ENCODE measurements around the gene LIPG.

DNA sequence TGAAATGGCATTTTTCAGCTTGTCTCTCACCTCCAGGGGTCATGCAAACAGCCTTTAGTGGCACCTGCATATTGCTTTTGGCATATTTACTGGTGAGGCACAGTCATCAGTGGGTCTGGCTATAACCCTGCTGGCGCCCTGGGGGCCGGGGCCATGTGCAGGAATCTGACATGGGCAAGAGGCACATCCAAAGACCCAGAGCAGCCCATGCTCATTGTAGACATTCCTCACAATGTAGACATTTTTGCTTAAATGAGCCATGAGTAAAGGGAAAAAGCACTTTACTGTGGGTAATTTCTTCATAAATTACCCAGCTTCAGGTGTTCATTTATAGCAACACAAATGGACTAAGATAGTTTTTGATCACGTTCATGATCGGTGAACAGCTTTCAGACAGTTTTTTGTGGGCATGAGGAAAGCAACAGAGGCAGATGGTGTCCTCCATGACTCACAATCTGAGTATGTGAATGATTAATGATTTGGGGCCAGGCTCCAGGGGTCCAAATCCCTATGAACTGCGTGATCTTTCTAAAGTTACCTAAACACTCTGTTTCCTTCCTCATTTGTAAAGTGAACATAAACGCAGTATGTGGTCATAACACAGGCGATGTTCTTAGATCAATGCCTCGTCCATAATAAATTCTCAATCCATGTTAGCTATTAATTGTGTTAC lies 85.8 kb downstream of the LIPG start:
- TF ChIP-seq, protein P1, sequence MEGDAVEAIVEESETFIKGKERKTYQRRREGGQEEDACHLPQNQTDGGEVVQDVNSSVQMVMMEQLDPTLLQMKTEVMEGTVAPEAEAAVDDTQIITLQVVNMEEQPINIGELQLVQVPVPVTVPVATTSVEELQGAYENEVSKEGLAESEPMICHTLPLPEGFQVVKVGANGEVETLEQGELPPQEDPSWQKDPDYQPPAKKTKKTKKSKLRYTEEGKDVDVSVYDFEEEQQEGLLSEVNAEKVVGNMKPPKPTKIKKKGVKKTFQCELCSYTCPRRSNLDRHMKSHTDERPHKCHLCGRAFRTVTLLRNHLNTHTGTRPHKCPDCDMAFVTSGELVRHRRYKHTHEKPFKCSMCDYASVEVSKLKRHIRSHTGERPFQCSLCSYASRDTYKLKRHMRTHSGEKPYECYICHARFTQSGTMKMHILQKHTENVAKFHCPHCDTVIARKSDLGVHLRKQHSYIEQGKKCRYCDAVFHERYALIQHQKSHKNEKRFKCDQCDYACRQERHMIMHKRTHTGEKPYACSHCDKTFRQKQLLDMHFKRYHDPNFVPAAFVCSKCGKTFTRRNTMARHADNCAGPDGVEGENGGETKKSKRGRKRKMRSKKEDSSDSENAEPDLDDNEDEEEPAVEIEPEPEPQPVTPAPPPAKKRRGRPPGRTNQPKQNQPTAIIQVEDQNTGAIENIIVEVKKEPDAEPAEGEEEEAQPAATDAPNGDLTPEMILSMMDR (IDR thresholded peaks at IDR 0.05; ENCODE audit: poor library complexity) = no peak
- no peak for TF ChIP-seq EZH2 (IDR thresholded peaks at IDR 0.05; ENCODE audit: borderline replicate concordance)
- no peak for TF ChIP-seq EZH2phosphoT487 (IDR thresholded peaks at IDR 0.05; ENCODE audit: low read depth, severe bottlenecking, unreplicated experiment)
